HTERT RPE-1 (cell line): ENCODE measurements around the gene TRAF4.
"Not testable (repeated sequence)": the region's sequence is repeated elsewhere in the genome, so short reads cannot be mapped to it uniquely, and the experiment has no call there.

Experiments
- in situ Hi-C: fragments of 300-500 bp; cut with MboI; formaldehyde crosslinking; loops from 4 replicates; pipeline ENCODE4 v1.14.3; 2020; ENCODE audit warnings: low sequenced_read_pairs

Gene TRAF4

DNA sequence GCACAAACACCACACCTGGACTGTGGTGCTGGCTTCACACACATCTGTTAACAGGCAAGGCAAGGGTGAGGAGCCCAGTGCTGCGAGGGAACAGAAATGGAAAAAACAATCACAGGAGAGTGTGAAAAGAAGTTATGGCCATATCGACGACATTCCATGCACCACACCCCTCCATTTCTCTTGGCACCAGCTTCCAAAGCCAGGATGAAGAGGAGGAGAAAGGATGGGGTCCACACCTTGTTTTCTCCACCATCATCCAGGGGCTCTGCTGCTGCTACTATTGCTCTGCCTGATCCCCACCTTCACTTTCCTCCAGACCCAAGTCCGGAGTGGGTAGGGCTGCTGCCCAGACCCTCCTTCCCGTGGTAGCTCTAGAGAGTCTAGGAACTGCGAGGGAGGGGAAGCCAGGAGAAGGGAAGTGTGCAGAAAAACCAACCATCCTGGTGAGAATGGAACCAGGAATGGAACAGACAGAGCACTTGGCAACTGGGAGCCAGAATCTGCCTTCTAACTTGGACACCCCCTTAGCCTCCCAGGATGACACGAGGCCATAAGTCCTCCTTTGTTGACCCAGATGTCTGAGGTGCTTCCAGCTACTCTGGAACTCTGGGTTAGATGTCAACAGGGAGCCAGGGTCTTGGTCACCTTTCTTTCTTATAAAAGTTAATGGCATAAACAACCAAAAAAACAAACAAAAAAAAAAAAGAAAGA lies 31.0 kb upstream of the TRAF4 start:
- in situ Hi-C loops = no loop called here

DNA sequence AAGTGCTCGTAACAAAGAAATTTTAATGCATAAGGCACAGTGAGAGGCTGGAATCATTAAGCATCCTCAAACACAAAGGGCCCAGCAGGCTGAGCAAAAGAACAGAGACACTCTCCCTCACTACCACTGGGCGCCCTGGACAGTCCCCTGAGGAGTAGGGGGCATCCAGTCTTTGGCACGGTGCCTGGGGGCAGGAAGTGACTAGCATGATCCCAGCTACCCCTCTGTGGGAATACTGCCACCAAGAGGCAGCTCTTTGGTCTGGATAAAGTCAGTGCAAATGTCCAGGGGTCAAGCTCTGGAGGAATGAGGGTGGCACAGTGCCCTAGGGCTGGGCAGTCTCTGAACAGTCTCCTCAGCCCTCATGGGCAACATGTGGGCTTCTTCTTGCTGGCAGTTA lies 29.5 kb upstream of the TRAF4 start:
- in situ Hi-C loops = no loop called here

DNA sequence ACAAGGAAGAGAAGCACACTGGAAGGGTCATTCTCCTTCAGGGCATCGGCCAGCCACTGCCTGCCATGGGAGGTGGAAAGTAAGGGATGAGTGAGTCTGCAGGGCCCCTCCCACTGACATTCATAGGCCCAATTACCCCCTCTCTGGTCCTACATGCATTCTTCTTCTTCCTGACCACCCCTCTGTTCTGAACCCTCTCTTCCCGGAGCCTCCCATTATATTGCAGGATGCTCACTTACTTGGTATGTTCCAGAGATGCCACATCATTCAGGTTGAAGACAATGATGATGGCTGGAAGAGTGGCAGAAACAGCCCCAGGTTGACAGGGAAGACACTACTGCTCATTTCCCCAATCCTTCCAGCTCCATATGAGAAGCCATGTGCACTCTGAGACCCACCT lies 28.6 kb upstream of the TRAF4 start:
- in situ Hi-C loops = no loop called here

DNA sequence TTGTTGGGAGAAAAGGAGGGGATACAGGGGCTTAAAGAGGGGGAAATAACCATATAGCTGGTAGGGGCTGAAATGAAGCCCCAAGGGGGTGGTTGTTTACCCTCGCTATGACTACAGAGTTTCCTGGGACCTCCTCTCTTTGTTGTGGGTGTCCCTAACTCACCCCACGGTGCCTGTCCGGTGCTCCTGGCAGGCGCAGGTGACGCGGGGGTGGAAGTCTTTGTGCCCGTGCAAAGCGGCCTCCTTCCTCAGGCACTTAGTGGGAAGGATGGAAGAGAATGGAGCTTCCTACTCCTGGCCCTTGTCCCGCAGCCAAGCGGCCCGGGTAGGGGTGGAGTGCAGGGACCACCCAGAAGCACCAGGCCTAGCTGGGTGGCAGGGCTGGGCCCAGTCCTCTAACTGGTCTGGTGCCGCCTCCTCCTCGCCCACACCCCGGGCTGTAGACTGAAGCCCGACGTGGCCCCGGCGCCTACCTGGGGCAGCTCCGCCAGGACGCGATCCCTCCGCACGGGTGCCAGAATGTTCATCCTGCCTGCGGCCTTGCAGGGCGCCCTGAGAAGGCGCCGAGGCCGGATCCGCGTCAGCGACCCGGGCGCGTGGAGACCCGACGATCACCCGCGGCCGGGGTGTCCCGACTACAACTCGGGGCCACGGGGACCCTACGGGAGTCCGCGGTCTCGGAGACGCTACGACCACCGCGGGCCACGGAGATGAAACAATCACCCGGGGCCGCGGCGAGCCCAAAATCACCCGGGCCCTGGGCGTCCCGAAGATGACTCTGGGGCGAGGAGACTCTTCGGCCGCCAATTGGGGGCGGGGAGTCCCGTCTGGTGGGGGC lies 26.9 kb upstream of the TRAF4 start:
- in situ Hi-C loops = no loop called here

DNA sequence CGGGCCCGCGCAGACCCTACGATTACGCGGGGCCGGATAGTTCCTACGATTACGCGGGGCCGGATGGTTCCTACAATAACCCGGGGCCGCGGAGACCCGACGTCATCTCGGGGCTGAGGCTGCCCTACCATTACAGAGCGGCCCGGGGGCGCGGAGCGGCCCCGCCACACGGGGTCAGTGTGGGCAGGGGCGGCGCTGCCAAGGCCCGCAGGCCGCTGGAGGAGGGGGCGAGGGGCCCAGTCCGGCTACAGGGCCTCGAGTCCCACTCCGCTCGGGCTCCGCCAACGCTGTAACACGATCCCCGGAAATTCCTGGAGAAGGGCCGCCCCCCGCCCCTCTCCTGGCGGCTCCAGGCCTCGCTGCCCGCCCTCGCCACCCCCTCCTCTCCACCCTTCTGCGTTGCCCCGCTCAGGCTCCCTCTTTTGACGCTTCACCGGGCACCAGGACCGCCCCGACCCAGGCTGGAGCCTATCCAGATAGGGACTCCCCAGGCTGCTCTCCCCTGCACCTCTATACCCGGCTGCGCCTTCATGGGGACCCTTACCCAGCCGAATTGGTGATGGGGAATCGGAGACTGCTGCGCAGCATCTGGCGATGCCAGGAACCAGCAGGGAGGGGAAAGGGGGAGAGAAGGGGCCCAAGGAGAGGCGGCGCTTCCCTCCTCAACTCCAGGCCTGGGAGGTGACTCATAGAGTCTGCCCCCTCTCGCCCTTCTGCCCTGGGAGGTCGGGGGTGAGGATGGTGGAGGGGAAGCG lies 26.1 kb upstream of the TRAF4 start, which contains the start of gene RAB34:
Gene RAB34, minus strand, starts transcription at position 291 of the 755 bp plus-strand sequence. CDS start 602 bp downstream, outside the sequence.
- in situ Hi-C loops = no loop called here

DNA sequence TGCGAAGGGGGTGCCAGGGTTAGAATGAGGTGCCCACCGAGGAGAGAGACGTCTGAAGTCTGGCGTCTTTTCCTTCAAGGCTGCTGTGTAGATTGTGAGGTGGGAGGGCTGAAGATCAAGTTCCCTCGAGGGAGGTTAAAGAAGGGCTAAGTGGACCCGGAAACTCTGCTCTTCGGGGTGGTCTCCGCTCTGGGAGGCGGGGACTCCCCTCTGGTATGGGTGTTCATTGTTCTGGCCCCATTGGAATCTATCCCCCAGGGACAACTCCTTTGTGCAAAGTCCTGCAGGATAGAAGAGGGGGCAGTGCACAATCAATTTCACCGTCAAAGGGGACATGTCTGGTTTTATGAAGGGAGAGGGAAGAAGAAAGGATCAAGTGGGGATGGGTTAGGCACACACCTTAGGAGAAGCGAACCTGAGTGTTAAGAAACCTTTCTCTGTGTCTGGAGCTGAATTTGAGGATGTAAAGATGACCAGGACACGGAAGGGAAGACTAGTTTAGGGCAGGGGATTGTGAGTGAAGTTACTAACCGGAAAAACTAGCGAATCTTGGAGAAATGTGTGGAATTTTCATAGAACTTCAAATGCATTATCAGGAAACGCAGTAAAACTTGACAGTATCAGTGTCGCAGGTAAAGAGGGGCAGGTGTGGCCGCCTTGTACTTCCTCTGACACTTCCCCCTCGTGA lies 25.3 kb upstream of the TRAF4 start:
- in situ Hi-C loops = no loop called here

DNA sequence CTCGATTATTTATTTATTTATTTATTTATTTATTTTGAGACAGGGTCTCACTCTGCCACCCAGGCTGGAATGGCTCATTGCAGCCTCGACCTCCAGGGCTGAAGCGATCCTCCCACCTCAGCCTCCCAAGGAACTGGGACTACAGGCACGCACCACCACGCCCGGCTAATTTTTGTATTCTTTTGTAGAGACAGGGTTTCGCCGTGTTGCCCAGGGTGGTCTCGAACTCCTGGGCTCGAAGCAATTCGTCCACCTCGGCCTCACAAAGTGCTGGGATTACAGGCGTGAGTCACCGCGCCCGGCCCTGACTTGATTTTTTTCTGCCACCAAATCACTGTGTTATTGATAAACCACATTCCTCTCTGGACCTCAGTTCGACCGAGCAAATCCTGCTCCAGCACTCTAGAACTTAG lies 24.8 kb upstream of the TRAF4 start:
- in situ Hi-C loops = no loop called here

DNA sequence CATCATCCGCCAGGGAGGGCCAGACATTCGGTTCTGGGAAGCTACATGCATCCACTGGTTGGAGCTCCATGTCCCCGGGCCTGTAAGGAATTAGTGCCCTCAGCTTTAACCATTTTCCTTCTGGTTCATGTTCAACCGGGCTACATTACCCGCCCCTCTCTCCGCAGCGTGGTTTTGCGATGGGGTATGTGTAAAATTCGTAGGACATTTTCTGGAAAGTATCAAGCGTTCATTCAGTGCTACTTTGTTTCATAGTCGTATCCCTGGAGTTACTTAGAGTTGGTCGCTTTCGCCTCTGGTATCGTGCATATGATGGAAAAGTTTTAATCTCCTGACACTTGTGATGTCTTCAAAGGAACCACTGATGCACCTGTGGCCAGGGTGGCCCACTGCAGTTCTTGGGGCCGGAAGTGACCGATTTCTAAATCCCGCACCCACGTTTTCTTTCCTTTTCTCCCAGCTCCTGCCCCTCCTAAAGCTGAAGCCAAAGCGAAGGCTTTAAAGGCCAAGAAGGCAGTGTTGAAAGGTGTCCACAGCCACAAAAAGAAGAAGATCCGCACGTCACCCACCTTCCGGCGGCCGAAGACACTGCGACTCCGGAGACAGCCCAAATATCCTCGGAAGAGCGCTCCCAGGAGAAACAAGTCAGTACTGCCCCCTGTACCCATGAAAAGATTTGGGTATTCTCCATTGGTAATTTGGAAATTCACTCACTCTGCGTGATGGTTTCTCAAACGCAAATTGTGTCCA lies 23.4 kb upstream of the TRAF4 start:
- in situ Hi-C loops = no loop called here

DNA sequence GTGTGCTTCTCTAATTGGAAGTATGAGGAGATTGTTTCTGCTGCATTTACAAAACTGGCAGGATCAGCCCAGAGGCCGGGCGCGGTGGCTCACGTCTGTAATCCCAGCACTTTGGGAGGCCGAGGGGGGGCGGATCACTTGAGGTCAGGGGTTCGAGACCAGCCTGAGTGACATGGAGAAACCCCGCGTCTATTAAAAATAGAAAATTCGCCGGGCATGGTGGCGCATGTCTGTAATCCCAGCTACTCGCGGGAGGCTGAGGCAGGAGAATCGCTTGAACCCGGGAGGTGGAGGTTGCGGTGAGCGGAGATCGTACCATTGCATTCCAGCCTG lies 22.8 kb upstream of the TRAF4 start:
- in situ Hi-C loops = not testable (repeated sequence)

DNA sequence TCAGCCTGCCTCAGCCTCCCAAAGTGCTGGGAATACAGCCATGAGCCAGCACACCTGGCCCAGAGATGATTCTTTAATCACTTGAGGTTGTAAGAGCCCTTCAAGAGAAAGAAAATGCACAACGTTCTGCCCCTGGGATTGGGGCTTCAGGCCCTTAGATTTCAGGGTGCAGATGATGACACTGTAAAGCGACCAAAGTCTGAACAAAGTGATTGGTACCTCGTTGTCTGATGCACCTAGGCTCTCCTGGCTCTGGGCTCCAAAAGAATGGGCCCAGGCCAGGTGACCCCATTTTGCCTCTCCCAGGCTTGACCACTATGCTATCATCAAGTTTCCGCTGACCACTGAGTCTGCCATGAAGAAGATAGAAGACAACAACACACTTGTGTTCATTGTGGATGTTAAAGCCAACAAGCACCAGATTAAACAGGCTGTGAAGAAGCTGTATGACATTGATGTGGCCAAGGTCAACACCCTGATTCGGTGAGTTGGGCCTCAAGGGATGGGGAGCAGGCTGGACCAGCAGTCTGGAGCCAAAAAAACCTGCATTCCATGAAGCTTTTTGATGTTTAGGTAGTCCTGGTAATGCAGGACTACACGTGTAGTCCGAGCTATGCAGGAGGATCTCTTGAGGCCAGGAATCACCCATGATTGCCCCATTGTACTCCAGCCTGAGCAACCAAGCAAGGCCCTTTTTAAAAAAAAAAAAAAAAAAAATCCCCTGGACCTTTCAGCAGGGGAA lies 21.2 kb upstream of the TRAF4 start:
- in situ Hi-C loops = no loop called here

DNA sequence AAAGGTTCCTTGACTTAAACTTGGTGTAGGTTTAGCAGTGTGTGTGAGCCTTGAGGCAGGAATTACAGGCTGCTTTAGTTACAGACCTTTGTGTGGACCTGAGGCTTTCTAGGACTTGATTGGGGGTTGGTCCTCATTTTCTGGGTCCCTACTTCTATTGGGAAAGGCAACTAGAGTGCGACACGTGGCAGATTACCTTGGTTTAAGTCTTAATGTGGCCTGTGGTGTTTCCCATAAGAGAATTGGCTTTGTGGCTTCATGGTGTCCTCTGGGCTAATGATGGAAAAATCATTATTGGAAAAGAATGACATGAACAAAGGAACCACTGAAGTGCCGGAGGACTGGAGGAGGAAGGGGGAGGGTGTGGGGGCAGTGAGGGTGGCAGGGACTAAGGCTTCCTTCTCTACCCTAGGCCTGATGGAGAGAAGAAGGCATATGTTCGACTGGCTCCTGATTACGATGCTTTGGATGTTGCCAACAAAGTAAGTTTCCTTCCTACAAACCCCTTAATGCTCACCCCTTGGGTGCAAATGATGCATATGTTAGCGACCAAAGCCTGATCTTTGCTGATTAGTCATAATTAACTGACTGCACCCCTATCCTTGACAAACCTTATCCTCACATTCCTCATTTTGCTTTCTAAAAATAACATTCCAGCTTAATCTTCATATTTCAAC lies 20.5 kb upstream of the TRAF4 start:
- in situ Hi-C loops = no loop called here

DNA sequence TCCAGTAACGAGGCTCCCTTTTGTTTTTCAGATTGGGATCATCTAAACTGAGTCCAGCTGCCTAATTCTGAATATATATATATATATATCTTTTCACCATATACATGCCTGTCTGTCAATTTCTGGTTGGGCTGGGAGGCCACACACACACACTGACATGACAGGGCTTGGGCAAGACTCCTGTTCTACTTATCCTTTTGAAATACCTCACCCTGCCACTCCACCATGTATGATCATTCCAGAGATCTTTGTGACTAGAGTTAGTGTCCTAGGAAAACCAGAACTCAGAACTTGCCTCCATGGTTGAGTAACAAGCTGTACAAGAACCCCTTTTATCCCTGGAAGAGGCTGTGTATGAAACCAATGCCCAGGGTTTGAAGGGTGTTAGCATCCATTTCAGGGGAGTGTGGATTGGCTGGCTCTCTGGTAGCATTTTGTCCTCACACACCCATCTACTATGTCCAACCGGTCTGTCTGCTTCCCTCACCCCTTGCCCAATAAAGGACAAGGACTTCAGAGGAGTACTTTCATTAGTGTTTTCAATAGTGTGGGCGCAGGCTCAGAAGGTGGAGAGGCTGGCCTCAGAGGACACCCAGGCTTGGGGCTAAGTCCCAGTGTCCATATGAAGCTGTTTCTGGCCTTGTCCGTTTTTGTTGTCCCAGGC lies 19.8 kb upstream of the TRAF4 start:
- in situ Hi-C loops = not testable (repeated sequence)

DNA sequence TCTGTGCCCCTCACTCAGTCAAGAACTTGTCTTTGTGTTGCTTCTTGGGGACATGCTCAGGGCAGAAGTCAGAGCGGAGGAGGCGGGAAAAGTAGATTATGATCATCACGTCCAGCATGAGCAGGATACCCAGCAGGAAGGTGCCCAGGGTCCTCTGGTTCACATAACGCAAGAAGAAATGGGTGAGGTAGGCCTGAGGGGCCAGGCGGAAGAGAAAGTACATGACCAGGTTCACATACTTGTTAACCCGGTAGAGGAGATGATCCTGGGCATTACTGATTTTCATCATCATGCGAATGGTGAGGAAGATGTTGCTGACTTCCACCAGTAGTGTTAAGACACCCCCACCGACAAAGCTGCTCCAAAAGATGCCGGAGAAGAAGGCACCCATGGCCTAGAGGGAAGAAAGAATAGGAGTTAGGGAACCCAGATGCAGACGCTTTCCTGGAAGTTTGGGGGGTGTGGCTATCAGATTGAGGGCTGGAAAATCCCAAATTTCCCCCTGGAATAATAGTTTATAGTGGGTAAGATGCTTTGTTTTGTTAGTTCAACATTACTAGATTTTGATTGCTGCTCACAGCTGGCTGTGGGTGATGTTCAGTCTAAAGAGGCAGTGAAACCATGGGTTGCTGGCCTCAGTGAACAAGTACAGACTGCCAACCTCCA lies 19.2 kb upstream of the TRAF4 start:
- in situ Hi-C loops = no loop called here

DNA sequence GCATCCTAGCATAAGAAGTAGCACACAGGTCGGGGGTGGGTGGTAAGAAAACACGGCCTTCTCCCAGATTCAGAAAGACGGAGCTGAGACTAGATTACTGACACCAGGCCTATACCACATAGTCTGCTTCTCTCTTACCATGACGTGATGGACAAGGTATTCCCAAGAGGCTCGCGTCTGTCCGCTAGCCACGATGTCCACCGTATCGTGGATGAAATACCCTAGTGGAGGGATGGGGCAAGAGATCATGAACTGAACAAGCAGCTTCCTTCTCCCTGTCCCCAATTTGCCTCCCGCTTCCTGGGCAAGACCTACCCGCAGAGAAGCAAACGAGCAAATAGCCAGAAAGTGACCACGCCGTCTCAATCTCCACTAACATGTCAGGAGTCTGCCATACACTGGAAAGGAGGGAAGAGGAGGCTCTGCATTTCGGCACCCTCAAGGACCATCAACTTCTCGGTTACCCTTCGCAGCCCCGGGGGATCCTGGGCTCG lies 18.6 kb upstream of the TRAF4 start:
- in situ Hi-C loops = no loop called here

DNA sequence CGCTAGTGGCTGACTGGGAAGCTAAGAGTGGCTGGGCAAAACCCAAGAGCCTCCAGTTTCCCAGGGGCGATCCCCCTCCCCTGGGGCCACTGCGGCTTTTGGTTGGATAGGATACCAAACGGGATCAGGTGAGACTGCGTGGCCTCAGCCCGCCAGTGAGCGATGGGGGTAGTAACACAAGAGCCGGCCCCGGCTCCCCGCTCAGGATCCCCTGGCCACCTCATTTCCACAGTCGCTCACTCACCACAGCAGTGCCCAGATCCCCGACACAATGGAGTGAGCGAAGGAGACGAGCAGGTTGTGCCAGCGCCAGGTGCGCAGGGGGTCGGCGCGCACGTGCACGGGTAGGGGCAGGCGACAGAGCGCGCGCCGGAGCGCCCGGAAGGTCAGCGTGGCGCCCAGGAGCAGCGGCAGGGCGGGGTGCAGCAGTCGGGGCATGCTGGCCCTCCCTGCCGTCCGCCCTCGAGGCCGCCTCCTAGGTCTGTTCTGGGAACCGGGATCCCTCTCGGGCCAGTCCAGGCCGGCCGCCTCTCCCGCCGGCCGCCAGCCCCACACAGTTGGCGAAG lies 18.1 kb upstream of the TRAF4 start:
- in situ Hi-C loops = no loop called here

DNA sequence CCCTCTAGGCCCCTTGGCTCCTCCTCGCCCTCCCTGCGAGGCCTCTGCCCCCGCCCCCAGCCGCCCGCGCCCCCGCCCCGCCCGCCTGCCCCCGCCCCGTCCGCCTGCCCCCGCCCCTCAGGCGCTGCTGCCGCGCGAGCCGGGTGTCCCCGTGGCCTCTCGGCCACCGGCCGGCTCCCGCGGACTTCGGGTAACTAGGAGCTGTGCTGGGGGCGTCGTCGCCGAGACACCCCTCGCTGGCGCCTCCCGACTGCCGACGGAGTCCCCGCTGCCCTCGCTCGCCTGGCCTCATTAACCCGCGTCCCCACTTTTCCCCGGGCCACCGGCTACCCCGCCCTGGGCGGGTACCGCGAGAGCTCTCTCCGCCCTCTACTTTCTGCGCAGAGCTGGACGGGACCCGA lies 17.6 kb upstream of the TRAF4 start, which contains the start of gene TLCD1:
Gene TLCD1, minus strand, starts transcription at position 8 of the 401 bp plus-strand sequence. CDS start 136 bp downstream, outside the sequence.
- in situ Hi-C loops = no loop called here
